Lower lobe of right lung (tissue), 2 donors: ENCODE results near the gene MC1R. TPM values are rescaled to one million over a fixed set of nuclear protein-coding genes. Genes with fewer than 3 reads are reported as not detected.

Experiments used
- ATAC-seq, 2 donors: fragments of 200-7000 bp; cut with Tn5 transposase; one replicate each; pipeline ENCODE4 v1.9.1; 2020 to 2022; ENCODE audit warnings: mild to moderate bottlenecking in 2 of 2, moderate library complexity in 2 of 2
- DNase-seq: peaks from one replicate; pipeline ENCODE4 v3.0.0-alpha.2; 2020
- H3K27ac ChIP-seq: fragments of 200-600 bp; one replicate; pipeline ENCODE4 v1.8.0; 2022
- H3K27me3 ChIP-seq: fragments of 200-600 bp; one replicate; pipeline ENCODE4 v1.8.0; 2022; ENCODE audit warnings: low read depth
- H3K36me3 ChIP-seq: fragments of 200-600 bp; one replicate; pipeline ENCODE4 v1.8.0; 2022; ENCODE audit warnings: mild to moderate bottlenecking
- H3K4me1 ChIP-seq: fragments of 200-600 bp; one replicate; pipeline ENCODE4 v1.8.0; 2022
- H3K4me3 ChIP-seq: fragments of 200-600 bp; one replicate; pipeline ENCODE4 v1.8.0; 2022; ENCODE audit warnings: mild to moderate bottlenecking
- H3K9me3 ChIP-seq: fragments of 200-600 bp; one replicate; pipeline ENCODE4 v1.8.0; 2022
- intact Hi-C: fragments of 100-400 bp; cut with DNase I; formaldehyde crosslinking; loops from one replicate; pipeline ENCODE4 v1.11.0; 2022
- total RNA-seq: library from RNA; stranded (reverse); fragmentation: NEBNext Ultra II Directional; extraction: Animal tissue kit (Norgen Biotek cat#: 25700); gene quantifications from one replicate; pipeline ENCODE4 v1.2.1, GENCODE V29; 2021
- TF ChIP-seq, protein P1 (sequence below): fragments of 200-600 bp; IDR thresholded peaks from one replicate; pipeline ENCODE4 v1.8.0; 2022; ENCODE audit warnings: antibody characterized with exemption, mild to moderate bottlenecking
- donor health status: DM: no; HTN: yes; CAD: no; lungs with severe emphysema.

Gene MC1R
- total RNA-seq, 1 donor from 2014 or later: 5.3 TPM

DNA sequence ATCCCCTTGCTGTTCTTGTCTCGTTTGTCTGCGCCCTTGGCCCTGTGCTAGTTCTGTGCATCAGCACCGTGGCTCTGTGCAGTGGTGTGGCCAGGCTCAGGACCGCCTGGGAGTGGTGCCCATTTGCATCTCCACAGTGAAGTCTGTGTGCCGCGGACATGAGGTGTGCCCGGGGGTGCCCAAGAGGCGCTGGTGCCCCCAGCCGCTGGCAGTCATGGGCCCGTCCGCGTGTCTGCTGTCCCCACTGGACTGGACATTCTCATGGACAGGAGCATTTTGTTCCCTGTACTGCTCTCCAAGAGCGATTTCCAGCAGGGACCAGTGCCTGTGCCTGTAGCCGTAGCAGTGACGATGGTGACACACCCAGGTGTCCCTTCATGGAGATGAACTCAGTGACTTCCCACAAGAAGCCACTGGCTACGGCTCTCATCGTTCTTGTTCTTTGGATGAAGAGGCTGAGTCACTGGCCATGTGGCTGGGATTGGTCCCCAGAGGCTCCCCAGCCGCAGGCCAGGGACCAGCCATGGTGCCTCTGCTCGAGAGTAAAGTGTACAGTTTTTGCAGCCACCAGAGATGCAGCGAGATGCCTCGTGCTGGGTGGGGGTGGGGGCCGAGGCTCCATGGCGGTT is 13.0 kb upstream of the MC1R start:
- ATAC-seq: no peak
- H3K36me3 ChIP-seq: peaks cover 68% of the 10 kb centered on the region

GRCh38 chr16:89906140-89907025 is 12.3 kb upstream of the MC1R start:
- Histone ChIP-seq H3K4me3 (no peak overlapping the region), H3K36me3 (peaks cover 69% of the 10 kb centered on the region), H3K27ac (no peak overlapping the region), H3K4me1 (peaks cover 5% of the 10 kb centered on the region), H3K9me3 (no peaks in the 10 kb centered on the region), H3K27me3 (no peaks in the 10 kb centered on the region)
- TF ChIP-seq, protein P1, sequence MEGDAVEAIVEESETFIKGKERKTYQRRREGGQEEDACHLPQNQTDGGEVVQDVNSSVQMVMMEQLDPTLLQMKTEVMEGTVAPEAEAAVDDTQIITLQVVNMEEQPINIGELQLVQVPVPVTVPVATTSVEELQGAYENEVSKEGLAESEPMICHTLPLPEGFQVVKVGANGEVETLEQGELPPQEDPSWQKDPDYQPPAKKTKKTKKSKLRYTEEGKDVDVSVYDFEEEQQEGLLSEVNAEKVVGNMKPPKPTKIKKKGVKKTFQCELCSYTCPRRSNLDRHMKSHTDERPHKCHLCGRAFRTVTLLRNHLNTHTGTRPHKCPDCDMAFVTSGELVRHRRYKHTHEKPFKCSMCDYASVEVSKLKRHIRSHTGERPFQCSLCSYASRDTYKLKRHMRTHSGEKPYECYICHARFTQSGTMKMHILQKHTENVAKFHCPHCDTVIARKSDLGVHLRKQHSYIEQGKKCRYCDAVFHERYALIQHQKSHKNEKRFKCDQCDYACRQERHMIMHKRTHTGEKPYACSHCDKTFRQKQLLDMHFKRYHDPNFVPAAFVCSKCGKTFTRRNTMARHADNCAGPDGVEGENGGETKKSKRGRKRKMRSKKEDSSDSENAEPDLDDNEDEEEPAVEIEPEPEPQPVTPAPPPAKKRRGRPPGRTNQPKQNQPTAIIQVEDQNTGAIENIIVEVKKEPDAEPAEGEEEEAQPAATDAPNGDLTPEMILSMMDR: no peak
- no peak for DNase-seq
- no peak for ATAC-seq
- intact Hi-C loops: no loop called here

More for the DNA sequence above, 13.0 kb upstream of the MC1R start:
- DNase-seq: no peak
- Histone ChIP-seq H3K4me3 (no peak overlapping the region), H3K27me3 (no peaks in the 10 kb centered on the region), H3K4me1 (peaks cover 5% of the 10 kb centered on the region), H3K9me3 (no peaks in the 10 kb centered on the region), H3K27ac (no peak overlapping the region)
- TF ChIP-seq, protein P1: no peak
- intact Hi-C loops: no loop called here

GRCh38 chr16:89907055-89907814 is 11.4 kb upstream of the MC1R start:
- DNase-seq (no peak), ATAC-seq (no peak)
- H3K9me3 ChIP-seq: no peaks in the 10 kb centered on the region
- no peak overlapping the region for H3K4me3 ChIP-seq
- H3K4me1 ChIP-seq: peaks cover 5% of the 10 kb centered on the region
- no peak overlapping the region for H3K27ac ChIP-seq
- H3K36me3 ChIP-seq: peaks cover 75% of the 10 kb centered on the region
- intact Hi-C loops: no loop called here
- TF ChIP-seq, protein P1: no peak
- no peaks in the 10 kb centered on the region for H3K27me3 ChIP-seq

DNA sequence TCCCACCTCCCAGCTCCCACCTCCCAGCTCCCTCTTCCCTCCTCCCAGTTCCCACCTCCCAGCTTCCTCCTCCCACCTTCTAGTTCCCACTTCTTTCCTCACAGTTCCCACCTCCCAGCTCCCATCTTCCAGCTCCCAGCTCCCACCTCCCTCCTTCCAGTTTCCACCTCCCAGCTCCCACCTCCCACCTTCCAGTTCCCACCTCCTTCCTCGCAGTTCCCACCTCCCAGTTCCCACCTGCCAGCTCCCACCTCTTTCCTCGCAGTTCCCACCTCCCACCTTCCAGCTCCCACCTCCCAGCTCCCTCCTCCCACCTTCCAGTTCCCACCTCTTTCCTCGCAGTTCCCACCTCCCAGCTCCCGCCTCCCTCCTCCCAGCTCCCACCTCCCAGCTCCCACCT is 10.4 kb upstream of the MC1R start:
- H3K9me3 ChIP-seq: no peaks in the 10 kb centered on the region
- TF ChIP-seq, protein P1: no peak
- DNase-seq (no peak), ATAC-seq (no peak)
- peaks cover 74% of the 10 kb centered on the region for H3K36me3 ChIP-seq
- intact Hi-C loops: no loop called here
- H3K27ac ChIP-seq: no peak overlapping the region
- H3K4me1 ChIP-seq: peaks cover 5% of the 10 kb centered on the region
- no peak overlapping the region for H3K4me3 ChIP-seq
- no peaks in the 10 kb centered on the region for H3K27me3 ChIP-seq
